ENCODE results near the gene SLC25A21. TPM values are rescaled to one million over a fixed set of nuclear protein-coding genes. Genes with fewer than 3 reads are reported as not detected.
"Not testable (repeated sequence)": the region's sequence is repeated elsewhere in the genome, so short reads cannot be mapped to it uniquely, and the experiment has no call there.

SLC25A21 gene
- polyA plus RNA-seq, 4 donors, result 2.2 to 4.1 (median 2.4) TPM

DNA sequence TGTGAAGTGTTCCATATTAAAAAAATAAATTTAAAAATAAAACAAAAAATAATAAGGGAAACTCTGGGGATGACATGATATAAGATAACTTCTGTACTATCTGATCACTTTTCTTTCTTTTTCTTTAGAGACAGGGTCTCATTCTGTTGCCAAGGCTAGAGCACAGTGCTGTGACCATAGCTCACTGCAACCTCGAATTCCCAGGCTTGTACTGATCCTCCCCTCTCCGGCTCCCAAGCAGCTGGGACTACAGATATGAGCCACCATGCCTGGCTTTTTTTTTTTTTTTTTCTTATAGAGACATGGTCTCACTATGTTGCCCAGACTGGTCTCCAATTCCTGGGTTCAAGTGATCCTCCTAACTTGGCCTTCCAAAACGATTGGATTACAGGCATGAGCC is 14.9 kb upstream of the SLC25A21 start:
- no peak for DNase-seq (ENCODE audit: low read depth in 4 of 4, low spot score in 3 of 4)

DNA sequence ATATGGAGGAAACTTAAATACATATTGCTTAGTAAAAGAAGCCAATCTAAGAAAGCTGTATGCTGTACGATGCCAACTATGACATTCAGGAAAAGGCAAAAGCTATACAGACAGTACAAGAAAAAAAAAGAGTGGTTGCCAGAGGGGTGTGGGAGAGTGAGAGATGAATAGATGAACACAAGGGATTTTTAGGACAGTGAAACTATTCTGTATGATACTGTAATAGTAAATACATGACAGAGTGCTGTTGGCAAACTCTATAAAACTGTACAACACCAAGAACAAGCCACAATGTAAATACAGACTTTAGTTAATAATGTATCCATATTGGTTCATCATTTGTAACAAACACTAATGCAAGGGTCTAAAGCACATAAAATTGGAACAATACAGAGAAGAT is 14.5 kb upstream of the SLC25A21 start:
- no peak for DNase-seq (ENCODE audit: low read depth in 4 of 4, low spot score in 3 of 4)

DNA sequence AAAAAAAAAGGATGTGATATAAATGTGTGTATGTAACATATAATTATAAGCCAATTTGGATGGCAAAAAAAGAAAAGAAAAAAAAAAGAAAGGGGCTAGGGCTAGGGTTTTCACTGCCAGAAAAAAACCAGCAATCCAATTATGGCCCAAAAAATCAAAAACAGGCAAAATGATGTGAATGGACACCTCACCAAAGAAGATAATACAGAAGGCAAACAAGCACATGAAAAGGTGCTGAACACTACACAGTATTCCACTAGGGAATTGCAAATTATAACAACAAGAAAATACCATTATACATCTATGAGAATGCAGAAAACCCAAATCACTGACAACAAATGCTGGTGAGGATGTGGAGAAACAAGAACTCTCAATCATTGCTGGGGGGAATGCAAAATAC is 13.3 kb upstream of the SLC25A21 start:
- no peak for DNase-seq (ENCODE audit: low read depth in 4 of 4, low spot score in 3 of 4)

DNA sequence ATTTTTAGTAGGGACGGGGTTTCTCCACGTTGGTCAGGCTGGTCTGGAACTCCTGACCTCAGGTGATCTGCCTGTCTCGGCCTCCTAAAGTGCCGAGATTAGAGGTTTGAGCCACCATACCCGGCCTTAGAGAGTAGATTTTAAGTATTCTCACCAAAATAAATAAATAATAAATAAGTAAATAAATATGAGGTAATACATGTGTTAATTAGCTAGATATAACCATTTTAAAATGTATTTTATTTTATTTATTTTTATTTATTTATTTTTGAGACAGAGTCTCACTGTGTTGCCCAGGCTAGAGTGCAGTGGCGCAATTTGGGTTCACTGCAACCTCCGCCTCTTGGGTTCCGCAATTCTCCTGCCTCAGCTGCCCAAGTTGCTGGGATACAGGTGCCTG is 12.1 kb upstream of the SLC25A21 start:
- not testable (repeated sequence) for DNase-seq (ENCODE audit: low read depth in 4 of 4, low spot score in 3 of 4)

- no peak for DNase-seq (ENCODE audit: low read depth in 4 of 4, low spot score in 3 of 4)
These were observed 9.0 kb upstream of the SLC25A21 start for GRCh38 chr14:37181441-37181840.

GRCh38 chr14:37180886-37181285 is 8.5 kb upstream of the SLC25A21 start:
- not testable (repeated sequence) for DNase-seq (ENCODE audit: low read depth in 4 of 4, low spot score in 3 of 4)

DNA sequence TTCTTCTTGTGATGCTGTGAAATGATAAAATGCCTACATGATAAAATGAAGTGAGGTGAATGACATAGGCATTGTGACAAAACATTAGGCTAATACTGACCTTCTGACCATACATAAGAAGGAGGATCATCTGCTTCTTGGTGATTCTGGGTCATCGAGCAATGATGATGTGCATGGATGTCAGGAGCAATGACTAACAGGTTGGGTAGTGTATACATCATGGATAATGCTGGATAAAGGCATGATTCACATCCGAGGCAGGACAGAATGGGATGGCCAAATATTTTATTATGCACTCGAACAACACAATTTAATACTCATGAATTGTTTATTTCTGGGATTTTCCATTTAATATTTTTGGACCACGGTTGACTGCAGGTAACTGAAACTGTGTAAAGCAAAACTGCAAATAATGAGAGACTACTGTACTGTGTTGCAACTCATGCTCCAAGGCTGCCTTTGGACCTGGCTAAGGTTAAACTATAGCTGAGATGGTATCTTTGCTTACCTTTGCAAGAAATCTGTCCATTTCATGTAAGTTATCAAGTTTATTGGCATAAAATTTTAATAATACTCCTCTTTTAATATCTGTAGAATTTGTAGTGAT is 7.6 kb upstream of the SLC25A21 start:
- no peak for DNase-seq (ENCODE audit: low read depth in 4 of 4, low spot score in 3 of 4)

- no peak for DNase-seq (ENCODE audit: low read depth in 4 of 4, low spot score in 3 of 4)
These were observed 669 bp upstream of the SLC25A21 start for GRCh38 chr14:37172936-37173614.

DNA sequence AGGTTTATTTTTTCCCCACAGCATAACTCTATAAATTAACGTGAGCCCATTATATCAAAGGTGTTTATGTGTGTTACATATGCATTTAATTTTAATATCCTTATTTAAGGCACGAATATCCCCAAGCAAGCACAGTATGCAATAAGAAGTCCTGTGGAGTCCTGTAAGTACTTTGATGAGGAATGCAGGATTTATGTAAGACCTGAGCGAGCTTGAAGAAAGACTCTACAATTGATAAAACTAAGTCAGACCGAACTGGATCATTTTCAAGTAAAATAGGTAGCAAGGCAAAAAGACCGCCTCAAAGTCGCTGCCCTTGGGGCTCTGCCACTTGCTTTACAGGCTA is 755 bp downstream of the SLC25A21 start:
- peak in 1 of 4 donors; percentile 38 for DNase-seq (ENCODE audit: low read depth in 4 of 4, low spot score in 3 of 4)

DNA sequence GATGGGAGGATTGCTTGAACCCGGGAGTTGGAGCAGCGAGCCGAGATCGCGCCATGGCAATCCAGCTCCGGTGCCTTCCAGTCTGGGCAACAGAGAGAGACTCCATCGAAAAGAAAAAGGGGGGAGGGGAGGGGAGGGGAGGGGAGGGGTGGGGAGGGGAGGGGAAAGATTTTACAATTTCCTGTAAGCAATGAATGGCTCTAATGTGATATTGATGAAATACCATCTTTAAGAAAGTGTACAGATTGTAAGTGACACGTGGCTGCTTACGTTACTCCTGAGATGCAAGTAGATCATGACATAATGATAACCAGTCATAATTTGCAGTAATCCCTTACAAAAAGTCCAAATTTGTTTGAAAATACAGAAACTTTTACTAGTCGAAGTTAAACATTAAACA is 1.4 kb downstream of the SLC25A21 start:
- no peak for DNase-seq (ENCODE audit: low read depth in 4 of 4, low spot score in 3 of 4)

DNA sequence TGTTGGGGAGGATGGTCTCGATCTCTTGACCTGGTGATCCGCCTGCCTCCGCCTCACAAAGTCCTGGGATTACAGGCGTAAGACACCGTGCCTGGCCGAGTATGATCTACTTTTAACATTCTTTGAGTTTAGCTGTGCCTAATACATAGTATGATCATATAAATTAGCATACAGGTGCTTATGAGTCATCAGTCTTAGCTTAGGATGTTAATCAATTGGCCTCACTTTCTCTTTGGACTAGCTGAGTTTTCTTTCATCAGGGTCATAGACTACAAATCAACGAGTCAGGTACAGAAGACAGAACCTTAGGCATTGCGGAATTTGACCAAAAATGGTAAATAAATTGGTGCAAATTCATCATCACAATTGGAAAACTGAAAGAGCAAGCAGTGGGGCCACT is 2.2 kb downstream of the SLC25A21 start:
- DNase-seq (ENCODE audit: low read depth in 4 of 4, low spot score in 3 of 4), result no peak

DNA sequence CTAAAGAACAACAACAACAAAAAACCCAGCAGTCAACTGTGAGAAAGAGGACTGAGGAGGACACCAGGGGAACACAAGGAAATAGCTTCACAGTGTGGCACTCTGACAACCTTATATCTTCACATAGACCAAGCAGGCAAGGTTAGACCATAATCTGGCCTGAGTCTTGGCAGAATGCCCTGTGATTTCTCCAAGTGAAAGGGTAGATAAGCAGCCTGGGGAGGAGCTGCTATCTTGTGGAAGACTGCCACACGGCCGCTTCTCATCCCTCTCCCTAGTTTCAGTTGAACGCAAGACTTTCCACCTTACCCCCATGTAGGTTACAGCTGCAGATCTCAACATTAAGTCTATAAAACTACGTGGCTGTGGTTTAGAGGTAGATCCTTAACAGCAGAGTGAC is 3.7 kb downstream of the SLC25A21 start:
- no peak for DNase-seq (ENCODE audit: low read depth in 4 of 4, low spot score in 3 of 4)

DNA sequence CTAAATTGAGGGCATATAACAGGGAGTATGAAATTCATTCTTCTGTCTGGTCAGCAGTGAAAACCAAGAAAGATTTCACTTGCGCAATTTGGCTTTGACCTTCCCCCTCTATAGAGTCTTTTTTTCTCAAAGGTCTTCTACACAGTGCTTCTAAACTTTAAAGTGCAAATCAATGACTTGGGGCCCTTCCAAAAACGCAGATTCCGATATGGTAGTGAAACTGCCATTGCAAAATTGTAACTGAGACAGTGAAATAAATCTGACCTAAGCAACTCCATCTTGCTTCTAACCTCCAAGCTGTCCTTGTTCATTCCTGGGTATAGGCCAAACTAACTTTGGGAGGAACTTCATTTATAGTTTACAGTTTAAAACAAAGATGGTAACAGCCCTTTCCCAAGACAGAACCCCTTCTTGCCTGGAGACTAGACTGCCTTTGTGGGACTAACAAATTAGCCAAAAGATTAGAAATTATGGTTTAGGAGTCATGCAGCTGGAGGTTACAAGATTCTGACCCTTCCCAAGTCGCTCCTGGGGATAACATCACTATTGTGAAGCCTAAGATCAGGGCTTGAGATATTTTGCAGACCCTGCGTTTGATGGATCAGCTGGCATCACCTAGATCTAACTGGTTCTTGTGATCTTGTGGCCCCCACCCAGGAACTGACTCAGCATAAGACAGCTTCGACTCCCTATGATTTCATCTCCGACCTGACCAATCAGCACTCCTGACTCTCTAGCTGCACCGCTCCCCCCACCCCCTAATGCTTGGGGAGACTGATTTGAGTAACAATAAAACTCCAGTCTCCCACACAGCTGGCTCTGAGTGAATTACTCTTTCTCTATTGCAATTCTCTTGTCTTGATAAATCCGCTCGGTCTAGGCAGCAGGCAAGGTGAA is 5.0 kb downstream of the SLC25A21 start:
- no peak for DNase-seq (ENCODE audit: low read depth in 4 of 4, low spot score in 3 of 4)

DNA sequence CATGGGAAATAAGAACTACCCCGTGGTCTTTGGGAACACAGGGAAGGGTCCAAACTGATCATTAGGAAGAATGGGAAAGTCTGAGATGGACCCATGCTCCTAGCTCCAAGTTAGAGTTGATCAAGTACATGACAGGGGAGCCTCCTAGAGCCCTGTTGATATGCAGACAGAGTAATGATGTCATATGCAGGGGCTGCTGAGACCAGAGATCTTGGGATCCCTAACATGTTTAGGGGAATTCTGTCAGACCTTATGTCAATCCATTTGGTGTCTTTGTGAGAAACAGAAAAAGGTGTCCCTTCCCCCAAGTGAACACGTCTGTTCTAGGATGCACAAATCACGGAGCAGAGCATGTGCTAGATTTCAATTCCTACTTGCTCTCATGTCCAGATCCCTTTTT is 6.6 kb downstream of the SLC25A21 start:
- DNase-seq (ENCODE audit: low read depth in 4 of 4, low spot score in 3 of 4), result no peak

DNA sequence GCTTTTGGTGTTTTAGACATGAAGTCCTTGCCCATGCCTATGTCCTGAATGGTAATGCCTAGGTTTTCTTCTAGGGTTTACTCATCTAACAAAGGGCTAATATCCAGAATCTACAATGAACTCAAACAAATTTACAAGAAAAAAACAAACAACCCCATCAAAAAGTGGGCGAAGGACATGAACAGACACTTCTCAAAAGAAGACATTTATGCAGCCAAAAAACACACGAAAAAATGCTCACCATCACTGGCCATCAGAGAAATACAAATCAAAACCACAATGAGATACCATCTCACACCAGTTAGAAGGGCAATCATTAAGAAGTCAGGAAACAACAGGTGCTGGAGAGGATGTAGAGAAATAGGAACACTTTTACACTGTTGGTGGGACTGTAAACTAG is 10.1 kb downstream of the SLC25A21 start:
- not testable (repeated sequence) for DNase-seq (ENCODE audit: low read depth in 4 of 4, low spot score in 3 of 4)

DNA sequence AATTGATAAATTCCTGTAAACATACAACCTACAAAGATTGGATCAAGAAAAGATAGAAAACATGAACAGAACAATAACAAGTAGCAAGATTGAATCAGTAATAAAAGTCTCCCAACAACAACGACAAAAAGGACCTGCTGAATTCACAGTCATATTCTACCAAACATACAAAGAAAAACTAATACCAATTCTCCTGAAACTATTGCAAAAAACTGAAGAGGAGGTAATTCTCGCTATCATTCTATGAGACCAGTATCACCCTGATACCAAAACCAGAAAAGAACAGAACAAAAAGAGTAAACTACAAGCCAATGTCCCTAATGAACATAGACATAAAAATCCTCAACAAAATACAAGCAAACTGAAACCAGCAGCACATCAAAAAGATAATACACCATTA is 14.4 kb downstream of the SLC25A21 start:
- no peak for DNase-seq (ENCODE audit: low read depth in 4 of 4, low spot score in 3 of 4)

GRCh38 chr14:37153483-37153882 is 18.9 kb downstream of the SLC25A21 start:
- no peak for DNase-seq (ENCODE audit: low read depth in 4 of 4, low spot score in 3 of 4)

DNA sequence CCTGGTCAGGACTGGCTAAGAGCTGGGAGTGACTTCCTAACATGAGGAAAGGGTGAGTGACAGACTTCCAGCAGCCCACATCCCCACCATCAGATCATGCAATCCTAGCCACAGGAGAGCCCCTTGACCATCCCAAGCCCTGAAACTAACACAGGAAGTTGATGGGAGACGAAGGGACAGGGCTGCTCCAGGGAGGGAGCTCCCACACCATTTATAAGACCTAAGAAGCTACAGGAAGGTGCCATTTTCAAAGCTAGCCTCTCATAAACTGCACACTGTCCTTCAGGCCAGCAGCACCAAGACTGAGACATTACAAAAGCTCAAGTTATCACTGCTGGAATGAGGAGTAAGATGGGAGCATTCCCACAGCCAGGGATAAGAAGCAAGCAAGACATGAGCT is 19.4 kb downstream of the SLC25A21 start:
- DNase-seq (ENCODE audit: low read depth in 4 of 4, low spot score in 3 of 4), result no peak

DNA sequence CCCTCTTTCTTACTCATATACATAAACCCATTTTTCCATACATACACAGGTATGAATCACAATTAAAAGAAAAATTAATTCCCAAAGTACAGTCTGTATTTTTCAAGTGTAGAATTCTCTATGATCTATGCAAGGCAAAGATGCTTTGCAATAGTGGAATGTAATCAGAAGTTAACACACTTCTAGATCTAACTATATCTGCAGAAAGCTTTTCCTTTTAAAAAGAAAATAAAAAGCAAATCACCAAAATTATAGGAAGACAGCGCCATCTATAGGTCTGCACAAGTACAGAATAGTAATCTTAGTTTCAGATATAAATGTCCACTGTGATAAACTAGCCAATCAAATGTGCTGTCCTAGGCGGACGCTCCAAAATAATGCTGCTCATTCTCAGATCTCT is 22.0 kb downstream of the SLC25A21 start:
- DNase-seq (ENCODE audit: low read depth in 4 of 4, low spot score in 3 of 4), result no peak

DNA sequence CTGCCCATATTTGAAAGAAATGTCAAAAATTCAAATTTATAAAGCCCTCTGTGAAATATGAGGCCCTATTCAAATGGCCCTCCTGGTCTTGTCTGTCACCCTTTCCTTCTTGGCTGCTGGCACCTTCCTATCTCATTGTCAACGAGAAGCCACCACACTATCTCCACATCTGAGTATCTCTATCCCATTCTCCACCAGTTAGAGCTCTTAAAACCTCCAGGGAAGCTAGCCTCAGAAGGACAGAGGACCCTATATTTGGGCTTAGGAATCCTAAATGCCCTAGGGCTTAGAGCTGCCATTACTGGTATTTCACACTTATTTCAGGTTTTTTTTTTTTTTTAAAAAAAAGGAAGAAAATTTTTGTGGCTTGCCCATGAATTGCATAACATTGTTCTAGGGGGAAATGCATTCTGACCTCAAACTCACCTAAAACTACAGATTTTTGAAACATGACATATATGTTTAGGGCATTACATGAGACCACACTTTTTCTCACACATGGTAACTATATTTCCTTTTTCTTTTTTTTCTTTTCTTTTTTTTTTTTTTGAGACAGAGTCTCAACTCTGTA is 25.0 kb downstream of the SLC25A21 start:
- DNase-seq (ENCODE audit: low read depth in 4 of 4, low spot score in 3 of 4), result no peak

DNA sequence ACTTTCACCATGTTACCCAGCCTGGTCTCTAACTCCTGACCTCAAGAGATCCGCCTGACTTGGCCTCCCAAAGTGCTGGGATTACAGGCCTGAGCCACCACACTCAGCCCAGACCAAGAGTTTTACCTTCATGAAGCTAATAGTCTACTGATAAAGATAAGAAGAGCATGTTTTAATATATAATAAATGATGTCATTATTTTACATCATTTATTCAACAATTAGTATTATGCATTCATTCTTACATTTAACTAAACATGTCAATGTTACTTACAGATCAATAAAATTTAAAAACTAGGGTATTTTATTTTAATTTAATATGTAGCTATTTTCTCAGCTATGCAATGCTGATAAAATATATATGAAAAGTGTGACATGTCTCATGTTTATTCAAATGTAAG is 26.0 kb downstream of the SLC25A21 start:
- DNase-seq (ENCODE audit: low read depth in 4 of 4, low spot score in 3 of 4), result not testable (repeated sequence)

Measured in left renal pelvis (tissue), 4 donors.